Measurements from ENCODE around the gene YTHDF2. TPM values are rescaled to one million over a fixed set of nuclear protein-coding genes. Genes with fewer than 3 reads are reported as not detected.

Gene YTHDF2
- polyA plus RNA-seq, 2 donors: 35.2 to 36.3 TPM

DNA sequence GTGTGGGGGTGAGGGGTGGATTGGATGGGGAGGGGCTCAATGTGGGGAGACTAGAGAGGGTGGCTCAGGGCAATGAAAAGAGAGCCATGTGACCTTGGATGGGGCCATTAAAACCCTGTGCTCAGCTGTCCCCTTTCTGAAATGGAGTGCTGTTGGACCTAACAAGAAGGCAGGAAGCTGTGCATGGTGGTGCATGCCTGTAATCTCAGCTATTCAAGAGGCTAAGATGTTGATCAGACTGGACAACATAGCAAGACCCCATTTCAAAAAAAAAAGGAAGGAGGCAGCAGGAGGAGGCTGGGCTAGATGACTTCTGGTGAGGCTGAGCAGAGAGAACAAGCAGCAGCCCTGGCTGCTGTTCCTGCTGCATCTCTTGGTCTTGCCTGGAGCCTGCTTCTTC, 82.3 kb downstream of the YTHDF2 start:
- Histone ChIP-seq H3K9me3 (ENCODE audit: control insufficient read depth in 2 of 2, insufficient read depth in 1 of 2, low read depth in 1 of 2, low read length in 1 of 2) (no peaks in the 10 kb centered on the region), H3K36me3 (ENCODE audit: control insufficient read depth in 2 of 2, insufficient read depth in 2 of 2, low read length in 1 of 2) (no peaks in the 10 kb centered on the region), H3K4me1 (ENCODE audit: control insufficient read depth in 2 of 2, insufficient read depth in 2 of 2, low read length in 1 of 2) (no peaks in the 10 kb centered on the region), H3K27ac (ENCODE audit: low read depth in 2 of 2, low read length in 1 of 2) (no peak overlapping the region), H3K27me3 (ENCODE audit: control insufficient read depth in 1 of 2, insufficient read depth in 2 of 2, low read length in 2 of 2) (peaks cover 4 to 7% of the 10 kb centered on the region in 2 donors), H3K4me3 (ENCODE audit: low read depth in 1 of 2, low read length in 2 of 2) (no peak overlapping the region)

Other genes starting within 250 kb of the YTHDF2 start
- gene RCC1, start 230.9 kb upstream of the YTHDF2 start, polyA plus RNA-seq: 10 to 100 TPM; 32.5 to 46.4 TPM
- gene TRNAU1AP, start 183.9 kb upstream of the YTHDF2 start, polyA plus RNA-seq: 10 to 100 TPM; 20.1 to 27.8 TPM
- gene RAB42, start 144.7 kb upstream of the YTHDF2 start, polyA plus RNA-seq: under 1 TPM; 0.51 to 0.96 TPM
- 10 to 100 TPM; 19.3 to 25.2 TPM for gene TAF12, start 93.9 kb upstream of the YTHDF2 start, polyA plus RNA-seq
- not detected for gene RNU11, start 88.3 kb upstream of the YTHDF2 start, polyA plus RNA-seq
- gene GMEB1, start 68.2 kb upstream of the YTHDF2 start, polyA plus RNA-seq: 1 to 10 TPM; 3.2 to 5.0 TPM
- not detected for gene OPRD1, start 75.2 kb downstream of the YTHDF2 start, polyA plus RNA-seq
- 10 to 100 TPM; 10.2 to 12.0 TPM for gene EPB41, start 177.6 kb downstream of the YTHDF2 start, polyA plus RNA-seq

Measured in esophagus (tissue), 2 donors.